T1000 (cell line): ENCODE data around the gene ADARB2.

ENCODE experiments used
- DNase-seq: peaks from one replicate; lab custom pipeline; 2025; ENCODE audit warnings: mixed read lengths; lab: John Stamatoyannopoulos, UW

Gene ADARB2

DNA sequence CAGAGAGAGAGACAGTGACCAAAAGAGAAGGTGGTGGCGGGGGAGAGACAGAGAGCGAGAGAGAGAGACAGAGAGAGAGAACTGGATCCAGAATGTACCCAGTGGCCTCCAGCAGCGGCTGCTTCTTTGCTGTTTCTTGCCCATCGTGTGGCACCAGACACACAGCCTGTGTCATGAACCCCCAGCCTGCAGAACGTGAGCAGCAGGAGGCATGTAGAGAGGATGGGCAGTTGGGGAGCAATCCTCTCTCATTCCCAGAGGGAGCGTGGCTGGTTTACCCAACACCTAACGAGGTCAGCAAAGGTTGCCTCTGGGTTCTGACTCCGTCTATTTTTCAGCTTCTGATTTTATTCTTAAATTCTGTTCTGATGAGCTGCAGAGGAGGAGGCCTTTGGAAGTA is 168.1 kb downstream of the ADARB2 start:
- DNase-seq, result no peak

DNA sequence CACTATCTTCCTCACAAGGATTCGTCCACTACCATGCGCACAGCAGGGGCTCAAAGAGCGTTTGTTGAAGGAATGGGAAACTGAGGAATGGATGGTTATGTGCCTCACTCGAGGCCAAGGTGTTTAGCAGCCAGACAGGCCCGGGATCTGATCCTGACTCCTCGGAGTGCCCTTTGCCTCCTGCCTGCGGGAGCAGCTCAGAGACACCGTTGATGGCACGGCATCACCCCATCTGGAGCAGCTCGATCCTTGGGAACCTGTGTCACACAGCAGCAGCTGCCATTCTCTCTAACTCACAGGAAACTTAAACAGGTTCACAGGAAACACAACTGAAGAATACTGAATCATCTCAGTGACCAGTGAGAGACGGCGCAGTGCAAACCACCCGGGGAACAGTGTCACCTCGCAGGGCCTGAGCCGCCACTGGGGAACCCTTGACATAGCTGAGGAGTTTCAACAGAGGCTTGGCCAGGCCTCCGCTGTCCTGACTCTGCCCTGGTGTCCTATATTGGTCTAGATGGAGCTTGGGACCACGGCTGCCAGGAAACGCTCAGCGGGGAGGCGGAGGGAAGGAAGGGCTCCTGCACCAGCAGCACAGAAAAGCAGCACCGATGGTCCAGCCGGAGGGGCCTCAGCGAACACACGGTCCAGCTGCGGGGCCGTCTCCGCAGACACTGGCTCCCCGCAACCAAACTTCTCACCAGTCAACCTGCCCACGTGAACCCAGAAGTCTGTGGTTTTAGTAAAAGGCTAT is 169.4 kb downstream of the ADARB2 start:
- no peak for DNase-seq

DNA sequence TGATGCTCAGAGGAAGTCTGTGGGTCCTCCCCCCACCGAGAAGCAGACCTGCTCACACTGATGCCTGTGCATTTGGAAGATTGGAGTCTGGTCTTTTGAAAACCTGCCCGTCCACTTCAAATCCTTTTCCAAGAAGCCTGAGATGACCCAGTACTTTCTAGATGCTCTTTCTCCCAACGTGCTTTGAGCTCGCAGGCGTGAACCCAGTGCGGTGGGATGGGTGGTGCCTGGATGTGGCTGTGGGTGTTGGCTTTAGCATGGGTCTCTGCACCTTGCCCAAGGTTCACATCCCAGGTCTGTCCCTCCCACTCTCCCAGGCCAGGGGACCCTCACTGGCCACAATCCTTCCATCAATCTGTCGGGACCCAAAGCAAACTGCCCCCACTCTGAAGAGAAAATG is 170.2 kb downstream of the ADARB2 start:
- DNase-seq, result no peak

DNA sequence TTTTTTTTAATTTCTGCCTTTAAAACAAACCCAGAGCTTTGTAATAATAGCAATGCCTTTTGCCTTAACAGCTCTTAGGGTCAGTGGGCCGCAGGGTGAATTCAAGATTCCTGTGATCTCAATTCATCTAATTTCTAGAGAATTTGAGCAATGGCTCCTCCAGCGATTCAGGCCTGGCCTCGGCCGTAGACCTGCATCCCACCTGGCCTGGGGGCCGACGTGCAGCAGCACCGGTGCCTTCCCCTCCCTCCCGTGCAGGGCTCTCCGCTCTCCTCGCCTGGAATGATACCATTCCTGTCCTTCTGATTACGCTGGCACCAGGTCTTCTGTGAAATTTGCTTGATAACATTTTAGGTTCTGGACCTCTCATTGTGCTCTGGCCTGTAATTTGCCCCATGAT is 172.5 kb downstream of the ADARB2 start:
- DNase-seq, result no peak

DNA sequence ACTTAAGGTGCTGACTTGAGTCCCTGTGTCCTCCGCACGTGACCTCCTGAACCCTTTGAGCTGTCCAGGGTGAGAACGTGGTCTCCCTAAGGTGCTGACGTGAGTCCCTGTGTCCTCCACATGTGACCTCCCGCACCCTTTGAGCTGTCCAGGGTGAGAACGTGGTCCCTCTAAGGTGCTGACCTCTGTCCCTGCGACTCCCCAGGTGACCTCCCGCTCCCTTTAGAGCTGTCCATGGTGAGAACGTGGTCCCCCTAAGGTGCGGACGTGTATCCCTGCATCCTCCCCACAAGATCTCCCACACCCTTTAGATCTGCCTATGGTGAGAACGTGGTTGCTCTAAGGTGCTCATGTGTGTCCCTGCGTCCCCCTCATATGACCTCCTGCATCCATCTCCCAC is 174.3 kb downstream of the ADARB2 start:
- DNase-seq, result no peak

DNA sequence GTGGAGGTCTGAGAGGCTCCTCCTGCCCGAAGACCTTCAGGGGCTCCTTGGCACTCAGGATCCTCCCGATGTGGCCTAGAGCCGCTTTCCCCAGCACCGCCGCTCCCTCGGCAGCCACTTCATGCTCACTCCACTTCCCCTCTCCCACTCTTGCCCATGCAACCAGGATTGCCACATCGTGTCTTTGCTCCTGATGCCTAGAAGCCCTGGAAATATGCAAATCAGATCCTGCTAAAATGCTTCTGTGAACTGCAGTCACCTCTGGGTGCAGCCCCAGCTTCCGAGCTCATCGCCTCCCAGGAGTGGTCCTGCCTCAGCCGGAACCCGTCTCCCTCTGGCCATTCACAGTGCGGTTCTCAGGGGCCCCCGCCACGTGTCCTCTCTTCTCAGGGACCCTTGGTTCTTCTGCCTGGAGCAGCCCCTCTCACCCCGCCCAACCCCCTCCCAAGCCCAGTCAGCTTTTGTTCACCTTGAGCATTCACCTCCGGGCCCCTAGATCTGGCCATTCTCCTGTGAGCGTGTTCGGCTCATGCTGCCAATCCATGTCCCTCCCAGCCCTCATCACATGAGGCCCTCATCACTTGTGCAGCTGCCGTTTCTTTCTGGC is 175.5 kb downstream of the ADARB2 start:
- no peak for DNase-seq

DNA sequence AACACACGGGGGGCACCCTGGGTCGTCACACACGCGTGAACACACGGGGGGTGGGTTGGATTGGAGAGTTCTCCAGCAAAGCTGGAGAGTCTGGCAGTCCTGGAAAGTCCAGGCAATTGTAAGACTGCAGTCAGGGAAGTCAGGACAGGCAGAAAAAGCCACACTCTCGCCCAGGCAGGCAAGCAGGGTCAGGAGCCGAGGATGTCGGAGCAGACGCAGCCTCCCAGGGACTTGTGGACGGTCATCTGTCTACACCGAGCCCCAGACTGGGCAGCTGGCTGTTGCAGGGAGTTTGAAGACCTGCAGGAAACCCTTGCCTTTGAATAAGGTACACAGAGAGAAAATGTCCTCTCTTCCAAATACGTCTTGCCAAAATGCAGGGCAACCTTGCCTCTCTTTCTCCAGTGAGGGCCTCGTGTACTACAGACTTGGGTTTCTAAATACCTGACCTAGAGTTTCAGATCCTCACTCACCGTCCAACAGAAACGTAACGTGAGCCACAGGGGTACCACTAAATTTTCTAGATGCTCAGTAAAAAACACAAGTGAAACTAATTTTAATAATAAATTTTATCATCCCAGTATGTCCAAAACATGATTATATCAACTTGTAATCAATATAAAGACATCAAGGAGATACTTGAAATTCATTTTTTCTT is 176.7 kb downstream of the ADARB2 start:
- DNase-seq, result no peak

DNA sequence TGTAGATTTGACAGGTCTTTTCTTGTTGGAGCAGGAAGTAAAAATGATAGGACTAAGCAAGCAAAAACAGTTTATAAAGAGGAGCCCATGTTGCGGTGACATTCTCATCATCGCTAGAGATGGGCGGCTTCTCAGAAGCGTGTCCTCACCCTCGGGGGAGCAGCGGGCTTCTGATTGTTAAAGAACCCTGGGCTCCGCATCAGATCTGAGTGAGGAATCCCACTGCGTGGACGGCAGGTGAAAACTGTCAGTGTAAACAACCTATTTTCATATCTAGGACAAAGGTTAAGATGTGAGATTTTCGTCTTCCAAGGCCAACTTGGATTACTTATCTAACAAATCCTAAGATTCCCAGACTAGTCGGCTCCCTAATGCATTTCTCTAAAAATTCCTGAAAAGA is 177.6 kb downstream of the ADARB2 start:
- DNase-seq, result no peak

DNA sequence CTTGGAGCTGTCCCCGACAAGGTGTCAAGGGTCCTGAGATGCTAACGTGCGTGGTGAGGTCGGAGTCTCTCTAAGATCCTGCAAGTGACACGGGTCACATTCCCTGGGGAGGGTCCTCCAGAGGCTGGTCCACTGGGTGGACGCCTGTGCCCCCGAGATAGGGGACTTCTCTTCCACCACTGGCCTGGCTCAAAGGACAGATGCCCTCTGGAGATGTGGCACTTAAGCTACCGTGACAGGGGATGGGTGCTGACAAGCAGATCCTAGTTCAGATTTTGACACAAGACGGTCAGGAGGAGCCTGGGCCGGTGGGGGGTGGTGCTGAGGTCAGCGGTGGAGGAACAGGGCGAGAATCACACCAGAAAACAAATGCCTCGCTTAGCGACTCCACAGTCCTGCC is 178.0 kb downstream of the ADARB2 start:
- no peak for DNase-seq

DNA sequence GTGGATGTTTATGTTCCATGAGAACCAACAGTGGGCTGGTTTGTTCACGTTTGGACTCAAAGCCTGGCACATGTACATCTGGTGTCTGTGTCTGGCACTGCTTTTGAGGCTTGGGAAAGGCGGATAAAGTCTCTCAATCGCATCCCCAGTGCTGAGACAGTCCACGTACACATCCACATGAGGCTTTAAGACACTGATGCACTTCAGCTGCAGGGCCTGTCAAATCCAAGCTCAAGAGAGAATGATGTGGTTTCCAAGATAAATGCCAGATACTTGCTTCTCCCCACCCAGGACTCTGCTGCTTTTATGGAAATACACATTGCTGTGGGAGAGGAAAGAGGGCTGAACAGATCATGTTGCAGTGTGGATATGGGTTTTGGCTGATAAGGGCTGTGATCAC is 178.4 kb downstream of the ADARB2 start:
- no peak for DNase-seq

DNA sequence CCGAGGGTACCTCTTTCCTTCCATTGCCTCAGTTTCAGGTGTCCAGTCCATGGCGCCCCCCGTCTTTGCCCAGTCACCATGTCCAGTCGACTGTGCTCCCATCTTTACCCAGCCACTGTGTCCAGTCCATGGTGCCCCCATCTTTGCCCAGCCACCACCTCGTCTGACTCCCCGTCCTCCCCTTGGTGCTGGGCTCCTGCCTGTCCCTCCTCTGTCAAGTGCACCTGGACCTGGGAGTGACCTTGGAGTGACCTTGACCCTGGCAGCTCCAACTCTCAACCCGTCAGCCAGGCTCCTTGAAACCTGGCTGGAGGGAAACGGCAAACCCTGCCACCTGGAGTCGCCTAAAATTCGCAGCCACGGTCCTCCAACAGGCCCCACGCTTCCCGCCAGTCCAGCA is 180.2 kb downstream of the ADARB2 start:
- no peak for DNase-seq

DNA sequence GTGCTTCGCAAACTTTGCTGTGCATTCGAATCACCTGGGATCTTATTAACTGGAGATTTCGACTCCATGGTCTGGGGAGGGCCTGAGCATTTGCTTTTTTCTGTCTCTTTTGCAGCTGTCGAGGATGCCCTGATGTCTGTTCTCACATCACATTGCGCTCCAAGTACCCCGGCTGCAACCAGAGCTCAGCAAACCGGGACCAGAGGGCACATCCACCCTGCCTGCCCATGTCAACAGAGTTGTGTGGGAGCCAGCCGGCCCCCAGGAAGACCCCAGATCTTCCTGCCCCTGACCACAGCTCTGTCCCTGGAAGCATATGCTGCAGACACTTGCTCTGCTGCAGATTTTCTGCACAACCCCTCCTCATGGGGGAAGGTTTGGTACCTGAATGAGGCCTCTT is 180.8 kb downstream of the ADARB2 start:
- no peak for DNase-seq

DNA sequence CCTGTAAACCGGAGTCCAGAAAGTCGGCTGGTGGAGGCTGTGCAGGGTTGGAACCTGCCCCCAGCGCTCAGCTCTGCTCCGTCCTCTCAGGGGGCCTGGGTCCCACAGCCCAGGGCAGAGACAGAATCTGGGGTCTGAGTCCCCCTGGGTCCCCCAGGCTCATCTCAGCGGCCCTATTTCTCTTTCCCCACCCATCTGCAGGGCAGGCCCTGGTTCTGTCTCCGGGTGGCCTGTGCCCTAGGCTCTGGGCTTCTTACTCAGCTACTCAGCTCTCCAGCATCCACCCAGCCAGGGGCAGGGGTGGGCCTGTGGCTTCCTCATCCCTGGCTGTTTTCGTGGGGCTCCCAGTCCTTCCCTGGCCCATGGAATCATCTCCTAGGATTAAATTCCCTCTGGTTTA is 183.4 kb downstream of the ADARB2 start:
- no peak for DNase-seq

DNA sequence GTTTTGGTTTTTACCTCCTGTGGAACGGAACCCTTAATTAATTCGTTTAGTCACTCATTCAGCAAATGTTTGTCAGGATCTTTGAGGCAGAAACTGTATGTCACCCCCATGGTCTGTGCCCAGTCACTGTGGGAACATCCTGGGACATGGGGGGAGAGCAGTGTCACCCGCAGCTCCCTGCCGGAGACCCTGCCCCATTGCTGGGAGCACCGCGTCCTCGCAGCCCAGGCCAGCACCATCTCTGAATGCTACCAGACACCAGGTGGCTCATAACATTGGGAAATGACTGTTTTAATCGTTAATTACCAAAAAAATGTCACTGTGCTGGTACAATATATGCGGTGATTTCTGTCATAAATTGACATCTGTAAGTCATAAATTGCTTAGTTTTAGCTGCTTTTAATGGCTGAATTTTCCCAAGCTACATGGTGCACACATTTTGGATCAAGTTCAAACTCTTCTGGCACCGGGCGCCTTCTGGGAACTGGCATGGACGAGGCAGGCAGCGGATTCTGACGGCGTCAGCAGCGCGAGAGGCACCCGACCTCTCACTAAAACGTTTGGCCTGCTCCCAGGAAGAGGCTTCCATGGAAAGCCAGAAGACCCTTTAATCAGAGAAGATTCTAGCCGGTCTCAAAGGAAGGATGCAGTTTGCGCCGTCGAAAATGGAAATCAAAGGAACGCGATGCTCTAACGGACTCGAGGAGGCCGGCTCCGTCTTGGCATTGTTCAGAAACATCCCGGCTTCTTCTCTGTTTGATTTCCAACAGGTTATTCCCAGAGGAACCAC is 184.2 kb downstream of the ADARB2 start:
- DNase-seq, result no peak

DNA sequence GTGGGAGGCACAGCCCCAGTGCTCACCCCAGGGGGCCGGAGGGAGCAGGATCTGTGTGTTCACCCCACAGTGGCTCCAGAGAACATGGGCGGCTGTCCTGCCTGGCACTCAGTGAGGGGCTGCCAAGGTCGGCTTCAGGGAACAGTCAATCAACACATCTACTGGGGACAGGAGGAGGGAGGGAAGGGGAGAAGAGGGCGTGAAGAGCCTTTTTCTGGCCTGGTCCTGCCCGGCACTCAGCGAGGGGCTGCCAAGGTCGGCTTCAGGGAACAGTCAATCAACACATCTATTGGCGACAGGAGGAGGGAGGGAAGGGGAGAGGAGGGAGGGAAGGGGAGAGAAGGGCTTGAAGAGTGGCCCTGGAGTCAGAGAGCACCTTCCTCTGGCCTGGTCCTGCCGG is 184.9 kb downstream of the ADARB2 start:
- DNase-seq, result no peak

DNA sequence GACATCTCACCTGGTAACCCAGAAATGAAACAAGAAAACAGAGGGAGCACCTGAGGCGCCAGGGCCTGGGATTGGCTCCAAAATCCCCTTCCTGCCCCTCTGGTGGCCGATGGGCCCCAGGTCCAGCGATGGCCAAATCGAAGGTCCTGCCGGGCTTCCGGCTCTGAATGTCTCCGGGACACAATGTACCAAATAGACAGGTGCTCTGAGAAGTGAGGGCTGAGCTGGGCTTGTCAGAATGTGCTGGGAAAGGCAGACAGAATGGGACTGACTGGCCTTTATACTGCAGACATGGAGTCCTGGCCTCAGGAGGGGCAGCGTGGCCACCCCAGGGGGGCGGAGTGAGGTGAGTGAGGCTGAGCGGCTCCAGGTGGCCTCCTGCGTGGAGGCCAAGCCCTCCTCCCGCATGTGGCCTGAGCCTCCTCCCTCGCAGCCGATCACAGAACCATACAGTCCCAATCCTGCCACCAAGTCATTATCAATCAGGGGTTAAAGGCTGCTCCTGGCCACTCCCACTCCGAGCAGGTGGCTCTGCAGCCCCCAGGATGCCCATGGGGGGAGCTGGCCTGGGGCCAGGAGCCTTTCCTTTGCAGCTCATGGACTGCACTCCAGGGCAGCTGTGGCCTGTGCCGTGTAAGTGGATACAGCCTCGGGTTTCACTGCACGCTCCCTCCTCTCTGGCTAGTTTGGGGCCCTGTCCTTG is 185.5 kb downstream of the ADARB2 start:
- no peak for DNase-seq

DNA sequence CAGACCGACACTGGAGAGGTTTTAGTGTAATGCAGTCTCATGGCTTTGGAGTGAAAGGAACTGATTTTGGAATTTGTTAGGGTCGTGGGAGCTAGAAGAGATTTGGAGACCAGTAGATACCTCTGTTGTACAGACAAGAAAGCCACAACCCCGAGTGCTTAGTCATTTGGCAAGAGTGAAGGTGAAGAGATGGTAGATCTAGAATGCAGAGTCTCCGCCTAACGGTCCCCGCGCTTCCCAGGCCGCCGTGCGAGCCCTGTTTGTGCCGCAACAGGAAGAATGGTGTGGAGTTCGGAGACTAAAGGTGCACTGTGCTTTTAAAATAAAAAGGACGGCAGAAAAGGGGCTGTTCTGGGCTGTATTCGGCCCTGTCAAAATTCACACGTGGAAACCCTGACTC is 186.7 kb downstream of the ADARB2 start:
- DNase-seq, result no peak

DNA sequence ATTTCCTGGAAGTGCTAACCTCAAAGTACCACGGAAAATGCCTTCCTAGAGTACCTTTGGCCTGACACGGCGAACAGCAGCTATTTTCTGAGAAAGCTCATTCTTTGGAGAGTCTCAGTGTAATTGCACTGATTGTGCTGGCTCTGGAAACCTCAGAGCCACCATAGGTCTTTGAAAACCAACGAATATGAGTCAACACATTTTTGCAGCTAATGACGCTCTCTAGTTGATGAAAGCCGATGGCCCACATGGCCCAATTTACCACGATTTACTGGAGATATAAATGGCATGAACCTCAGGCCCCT is 187.1 kb downstream of the ADARB2 start:
- no peak for DNase-seq

DNA sequence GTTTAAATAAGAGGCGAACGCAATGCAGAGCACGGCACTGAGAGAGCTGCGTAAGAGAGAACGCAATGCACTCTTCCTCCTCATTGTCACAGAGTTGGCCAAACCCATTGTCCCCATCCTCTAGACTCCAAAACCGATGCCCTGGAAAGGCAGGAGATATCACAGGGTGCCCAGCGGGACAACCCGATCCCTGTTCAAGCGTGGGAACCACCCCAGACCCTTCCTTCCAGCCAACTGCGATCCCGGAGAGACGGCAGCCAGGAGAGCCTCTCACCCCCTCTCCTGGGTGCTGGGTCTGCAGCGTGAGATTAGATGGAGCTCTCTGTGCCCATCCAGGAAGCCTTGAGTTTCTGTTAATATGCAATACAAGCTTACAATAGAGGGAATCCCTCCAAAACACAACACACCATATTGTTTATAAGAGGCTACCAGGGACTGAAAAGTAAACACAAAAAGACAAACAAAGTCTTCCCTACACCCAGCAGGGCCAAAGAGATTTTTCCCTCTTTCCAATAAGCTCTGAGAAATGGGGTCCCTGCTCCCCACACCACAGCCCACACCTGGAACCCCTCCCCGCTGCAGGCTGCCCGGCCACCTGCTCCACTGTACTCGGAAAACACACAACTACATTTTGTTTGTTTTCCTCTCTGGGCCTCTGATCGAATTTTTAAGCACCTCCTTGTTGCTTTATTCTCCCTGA is 187.6 kb downstream of the ADARB2 start:
- no peak for DNase-seq

DNA sequence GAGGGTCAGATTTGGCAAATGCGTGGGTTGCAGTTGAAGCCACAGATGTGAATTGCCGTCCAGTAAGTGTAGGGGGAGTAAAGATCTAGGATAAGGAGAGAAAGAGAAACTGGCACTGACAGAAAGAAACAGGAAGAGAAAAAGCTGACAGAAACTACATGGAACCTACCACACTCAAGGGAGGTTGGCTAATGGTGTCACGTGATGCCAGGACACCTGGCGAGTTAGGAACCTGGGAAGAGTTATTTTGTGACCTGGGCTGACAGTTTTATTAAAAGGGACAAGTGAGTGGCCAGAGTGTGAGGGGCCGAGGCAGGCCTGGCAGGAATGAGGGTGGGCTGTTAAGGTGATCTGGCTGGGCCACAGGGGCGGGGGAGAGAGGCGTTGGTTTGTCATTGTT is 188.7 kb downstream of the ADARB2 start:
- DNase-seq, result no peak

DNA sequence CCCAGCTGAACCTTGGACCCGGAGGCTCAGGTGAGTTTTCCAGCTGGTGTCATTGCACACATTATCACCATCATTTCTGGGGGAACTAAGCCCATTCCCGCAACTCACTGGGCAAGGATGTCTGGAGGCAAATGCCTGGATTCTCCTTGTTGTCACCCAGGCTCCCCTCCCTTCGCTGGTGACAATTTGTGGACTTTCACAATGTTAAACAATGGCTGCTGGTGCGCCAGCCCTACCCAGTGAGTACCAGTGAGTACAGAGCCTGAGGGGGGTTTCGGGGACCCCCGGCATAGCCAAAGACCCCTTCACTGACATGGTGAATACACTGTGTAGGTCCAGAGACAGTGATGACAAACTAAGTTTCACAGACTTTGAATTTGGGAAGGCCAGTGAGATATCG is 189.2 kb downstream of the ADARB2 start:
- DNase-seq, result no peak
